Measurements from ENCODE around the gene SBF2. TPM values are rescaled to one million over a fixed set of nuclear protein-coding genes. Genes with fewer than 3 reads are reported as not detected.

Gene SBF2
- polyA plus RNA-seq, 1 donor (not counting 4 experiments of a cell fraction or from before 2014, with no cell fraction given) = 24.5 TPM

DNA sequence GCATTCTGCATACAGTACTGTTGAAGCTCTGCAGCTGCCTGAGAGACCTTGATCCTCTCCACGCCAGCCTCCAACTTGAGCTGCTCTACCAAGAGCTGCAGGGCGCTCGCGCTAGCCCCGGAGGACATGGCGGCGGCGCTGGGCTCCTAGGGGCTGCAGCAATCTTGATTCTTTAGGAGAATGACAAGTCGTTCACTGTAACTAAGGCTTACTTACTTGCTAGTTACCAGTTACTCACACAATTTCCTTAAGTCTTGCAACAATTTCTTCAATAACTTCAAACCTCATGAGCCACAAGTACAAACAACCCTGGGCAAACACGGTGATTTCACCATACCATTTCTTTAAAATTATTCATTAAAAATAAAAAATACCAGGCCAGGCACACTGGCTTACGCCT is 21.9 kb downstream of the SBF2 start:
- Histone ChIP-seq H3K27me3 (ENCODE audit: control insufficient read depth, extremely low read depth, insufficient read depth, low read length) (no peaks in the 10 kb centered on the region), H2AFZ (ENCODE audit: control insufficient read depth, low read length) (no peak overlapping the region), H3K9me1 (ENCODE audit: control insufficient read depth, extremely low read depth, insufficient read depth, low read length) (no peaks in the 10 kb centered on the region), H4K20me1 (ENCODE audit: control insufficient read depth, extremely low read depth, insufficient read depth, low read length) (no peaks in the 10 kb centered on the region), H3K36me3 (ENCODE audit: control insufficient read depth in 2 of 2, extremely low read depth in 1 of 2, insufficient read depth in 2 of 2, low read length in 2 of 2) (no peaks in the 10 kb centered on the region), H3K9me3 (ENCODE audit: control insufficient read depth, low read depth, low read length) (no peaks in the 10 kb centered on the region), H3K4me1 (ENCODE audit: control insufficient read depth, extremely low read depth, insufficient read depth, low read length) (peaks cover 11% of the 10 kb centered on the region), H3K27ac (ENCODE audit: control insufficient read depth, insufficient read depth, low read length) (no peak overlapping the region), H3K9ac (ENCODE audit: control insufficient read depth, extremely low read depth, insufficient read depth, low read length) (no peak overlapping the region), H3K4me3 (ENCODE audit: control insufficient read depth in 2 of 3, extremely low read depth in 1 of 3, insufficient read depth in 2 of 3, low read depth in 1 of 3, low read length in 3 of 3) (no peak overlapping the region), H3K79me2 (ENCODE audit: control insufficient read depth, insufficient read depth, low read length) (peaks cover 17% of the 10 kb centered on the region), H3K4me2 (ENCODE audit: control insufficient read depth, extremely low read depth, insufficient read depth, low read depth, low read length) (no peak overlapping the region)
- dilution Hi-C loops (cut with MboI; ENCODE audit: extremely low pct_ligation_motif_present, low sequenced_read_pairs) = no loop called here
- FAIRE-seq (no peak), DNase-seq (ENCODE audit: low read depth, low spot score) (no peak)
- TF ChIP-seq, protein P1, sequence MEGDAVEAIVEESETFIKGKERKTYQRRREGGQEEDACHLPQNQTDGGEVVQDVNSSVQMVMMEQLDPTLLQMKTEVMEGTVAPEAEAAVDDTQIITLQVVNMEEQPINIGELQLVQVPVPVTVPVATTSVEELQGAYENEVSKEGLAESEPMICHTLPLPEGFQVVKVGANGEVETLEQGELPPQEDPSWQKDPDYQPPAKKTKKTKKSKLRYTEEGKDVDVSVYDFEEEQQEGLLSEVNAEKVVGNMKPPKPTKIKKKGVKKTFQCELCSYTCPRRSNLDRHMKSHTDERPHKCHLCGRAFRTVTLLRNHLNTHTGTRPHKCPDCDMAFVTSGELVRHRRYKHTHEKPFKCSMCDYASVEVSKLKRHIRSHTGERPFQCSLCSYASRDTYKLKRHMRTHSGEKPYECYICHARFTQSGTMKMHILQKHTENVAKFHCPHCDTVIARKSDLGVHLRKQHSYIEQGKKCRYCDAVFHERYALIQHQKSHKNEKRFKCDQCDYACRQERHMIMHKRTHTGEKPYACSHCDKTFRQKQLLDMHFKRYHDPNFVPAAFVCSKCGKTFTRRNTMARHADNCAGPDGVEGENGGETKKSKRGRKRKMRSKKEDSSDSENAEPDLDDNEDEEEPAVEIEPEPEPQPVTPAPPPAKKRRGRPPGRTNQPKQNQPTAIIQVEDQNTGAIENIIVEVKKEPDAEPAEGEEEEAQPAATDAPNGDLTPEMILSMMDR (optimal IDR thresholded peaks at IDR 0.05 in 1 of 3, IDR thresholded peaks at IDR 0.05 in 1 of 3, conservative IDR thresholded peaks at IDR 0.05 in 1 of 3; ENCODE audit: extremely low read depth in 1 of 3, insufficient read depth in 2 of 3, low read length in 3 of 3) = no peak
- TF ChIP-seq EZH2 (IDR thresholded peaks at IDR 0.05; ENCODE audit: low read length) = no peak

DNA sequence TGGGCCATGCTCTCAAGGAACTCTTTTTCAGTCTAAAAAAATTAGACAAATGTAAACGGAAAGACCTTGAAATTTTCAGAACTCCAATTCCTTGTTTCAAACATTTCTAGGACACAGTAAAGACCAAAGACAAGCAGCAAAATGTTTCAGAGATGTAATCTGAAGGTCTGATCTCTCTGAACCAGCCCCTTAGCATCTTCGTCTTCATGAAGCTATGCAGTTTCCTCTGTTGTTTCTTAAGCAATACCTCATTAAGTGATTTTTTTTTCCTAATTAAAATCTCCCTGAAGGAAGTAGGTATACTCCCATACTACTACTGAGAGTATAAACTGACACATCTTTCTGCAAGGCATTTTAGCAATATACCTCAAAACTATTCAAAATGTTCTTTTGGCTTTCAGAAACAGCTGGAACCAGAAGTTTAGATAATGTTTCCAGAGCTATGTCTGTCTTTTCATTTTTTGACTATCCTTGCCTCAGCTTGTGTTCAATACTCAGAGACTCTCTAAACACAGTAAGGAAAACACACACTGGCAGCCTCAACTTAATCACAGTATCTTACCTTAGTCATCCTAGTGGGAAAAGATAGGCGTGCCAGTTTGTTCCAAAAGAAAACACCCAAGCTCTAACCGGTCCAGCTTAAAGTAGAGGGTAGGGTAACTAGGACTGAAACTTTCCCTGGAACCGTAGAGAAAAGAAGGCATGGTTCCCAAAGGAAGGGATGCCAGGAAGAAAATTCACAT is 25.1 kb downstream of the SBF2 start:
- Histone ChIP-seq H3K27ac (ENCODE audit: control insufficient read depth, insufficient read depth, low read length) (no peak overlapping the region), H3K4me1 (ENCODE audit: control insufficient read depth, extremely low read depth, insufficient read depth, low read length) (peaks cover 9% of the 10 kb centered on the region), H3K36me3 (ENCODE audit: control insufficient read depth in 2 of 2, extremely low read depth in 1 of 2, insufficient read depth in 2 of 2, low read length in 2 of 2) (no peaks in the 10 kb centered on the region), H3K9me3 (ENCODE audit: control insufficient read depth, low read depth, low read length) (no peaks in the 10 kb centered on the region), H3K79me2 (ENCODE audit: control insufficient read depth, insufficient read depth, low read length) (peaks cover 15% of the 10 kb centered on the region), H2AFZ (ENCODE audit: control insufficient read depth, low read length) (no peak overlapping the region), H3K9me1 (ENCODE audit: control insufficient read depth, extremely low read depth, insufficient read depth, low read length) (no peaks in the 10 kb centered on the region), H4K20me1 (ENCODE audit: control insufficient read depth, extremely low read depth, insufficient read depth, low read length) (no peaks in the 10 kb centered on the region), H3K27me3 (ENCODE audit: control insufficient read depth, extremely low read depth, insufficient read depth, low read length) (no peaks in the 10 kb centered on the region), H3K4me3 (ENCODE audit: control insufficient read depth in 2 of 3, extremely low read depth in 1 of 3, insufficient read depth in 2 of 3, low read depth in 1 of 3, low read length in 3 of 3) (no peak overlapping the region), H3K9ac (ENCODE audit: control insufficient read depth, extremely low read depth, insufficient read depth, low read length) (no peak overlapping the region), H3K4me2 (ENCODE audit: control insufficient read depth, extremely low read depth, insufficient read depth, low read depth, low read length) (peak overlapping the region; percentile 17)
- DNase-seq (ENCODE audit: low read depth, low spot score) (no peak), FAIRE-seq (peak; percentile 74)
- dilution Hi-C loops (cut with MboI; ENCODE audit: extremely low pct_ligation_motif_present, low sequenced_read_pairs) = no loop called here
- TF ChIP-seq, protein P1 (optimal IDR thresholded peaks at IDR 0.05 in 1 of 3, IDR thresholded peaks at IDR 0.05 in 1 of 3, conservative IDR thresholded peaks at IDR 0.05 in 1 of 3; ENCODE audit: extremely low read depth in 1 of 3, insufficient read depth in 2 of 3, low read length in 3 of 3) = no peak
- no peak for TF ChIP-seq EZH2 (IDR thresholded peaks at IDR 0.05; ENCODE audit: low read length)

All from keratinocyte (primary cell).